ENCODE data around the gene C16orf74. TPM values are rescaled to one million over a fixed set of nuclear protein-coding genes. Genes with fewer than 3 reads are reported as not detected.

C16orf74 gene
- total RNA-seq, 1 donor from 2014 or later, result 1.6 TPM

DNA sequence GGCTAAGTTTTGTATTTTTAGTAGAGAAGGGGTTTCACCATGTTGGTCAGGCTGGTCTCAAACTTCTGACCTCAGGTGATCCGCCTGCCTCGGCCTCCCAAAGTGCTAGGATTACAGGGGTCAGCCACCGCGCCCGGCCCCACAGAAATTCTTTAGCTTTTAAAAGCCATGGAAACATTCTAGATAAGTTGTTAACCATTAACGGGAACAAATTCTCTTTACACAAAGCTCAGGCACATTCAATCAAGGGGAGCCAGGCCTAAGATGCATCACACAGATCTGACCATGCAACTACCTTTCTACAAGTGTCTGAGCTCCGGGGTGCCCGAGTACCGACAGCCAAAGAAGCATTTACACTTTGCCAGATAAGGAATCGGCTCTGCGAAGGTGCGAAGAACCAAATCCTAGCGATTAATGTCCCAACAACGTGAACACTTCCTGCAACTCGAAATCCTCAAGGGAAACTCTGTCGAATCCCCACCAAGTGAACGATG, 47.4 kb upstream of the C16orf74 start:
- H3K27me3 Mint-ChIP-seq (ENCODE audit: low read depth), result no peaks in the 10 kb centered on the region
- peaks cover 24% of the 10 kb centered on the region for H3K36me3 Mint-ChIP-seq (ENCODE audit: low read depth)
- peak overlapping the region; percentile 85 for H3K4me3 Mint-ChIP-seq (ENCODE audit: unreplicated experiment)
- no peak for DNase-seq (ENCODE audit: low spot score)
- no peaks in the 10 kb centered on the region for H3K9me3 Mint-ChIP-seq (ENCODE audit: low read depth)
- TF ChIP-seq, protein P1, sequence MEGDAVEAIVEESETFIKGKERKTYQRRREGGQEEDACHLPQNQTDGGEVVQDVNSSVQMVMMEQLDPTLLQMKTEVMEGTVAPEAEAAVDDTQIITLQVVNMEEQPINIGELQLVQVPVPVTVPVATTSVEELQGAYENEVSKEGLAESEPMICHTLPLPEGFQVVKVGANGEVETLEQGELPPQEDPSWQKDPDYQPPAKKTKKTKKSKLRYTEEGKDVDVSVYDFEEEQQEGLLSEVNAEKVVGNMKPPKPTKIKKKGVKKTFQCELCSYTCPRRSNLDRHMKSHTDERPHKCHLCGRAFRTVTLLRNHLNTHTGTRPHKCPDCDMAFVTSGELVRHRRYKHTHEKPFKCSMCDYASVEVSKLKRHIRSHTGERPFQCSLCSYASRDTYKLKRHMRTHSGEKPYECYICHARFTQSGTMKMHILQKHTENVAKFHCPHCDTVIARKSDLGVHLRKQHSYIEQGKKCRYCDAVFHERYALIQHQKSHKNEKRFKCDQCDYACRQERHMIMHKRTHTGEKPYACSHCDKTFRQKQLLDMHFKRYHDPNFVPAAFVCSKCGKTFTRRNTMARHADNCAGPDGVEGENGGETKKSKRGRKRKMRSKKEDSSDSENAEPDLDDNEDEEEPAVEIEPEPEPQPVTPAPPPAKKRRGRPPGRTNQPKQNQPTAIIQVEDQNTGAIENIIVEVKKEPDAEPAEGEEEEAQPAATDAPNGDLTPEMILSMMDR (IDR thresholded peaks at IDR 0.05), result no peak
- peaks cover 43% of the 10 kb centered on the region for H3K4me1 Mint-ChIP-seq (ENCODE audit: low read depth)
- peak overlapping the region; percentile 57 for H3K27ac Mint-ChIP-seq (ENCODE audit: unreplicated experiment)

DNA sequence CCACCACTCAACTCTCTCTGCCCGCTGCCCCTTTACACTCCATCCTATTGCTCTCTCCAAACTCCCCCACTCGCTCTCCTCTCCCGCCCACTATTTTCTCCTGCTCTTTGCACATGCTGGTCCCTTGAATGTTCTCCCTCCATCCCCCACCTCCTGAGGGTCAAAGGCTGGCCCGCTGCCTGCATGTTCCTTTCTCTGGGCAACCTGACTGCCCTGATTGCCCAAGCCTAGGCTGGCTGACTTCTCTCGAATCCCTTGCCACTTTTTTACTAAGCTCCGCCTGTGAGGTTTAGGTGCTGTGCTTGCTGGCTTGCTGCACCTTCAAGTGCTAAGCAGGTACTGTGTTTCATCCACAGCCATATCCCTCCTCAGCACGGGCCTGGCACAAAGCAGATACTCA, 45.7 kb upstream of the C16orf74 start:
- no peak for DNase-seq (ENCODE audit: low spot score)
- Mint-ChIP-seq H3K4me1 (ENCODE audit: low read depth) (peaks cover 36% of the 10 kb centered on the region), H3K4me3 (ENCODE audit: unreplicated experiment) (no peak overlapping the region), H3K27ac (ENCODE audit: unreplicated experiment) (no peak overlapping the region), H3K27me3 (ENCODE audit: low read depth) (no peaks in the 10 kb centered on the region), H3K36me3 (ENCODE audit: low read depth) (peaks cover 27% of the 10 kb centered on the region), H3K9me3 (ENCODE audit: low read depth) (peaks cover 4% of the 10 kb centered on the region)
- TF ChIP-seq, protein P1 (IDR thresholded peaks at IDR 0.05), result no peak

DNA sequence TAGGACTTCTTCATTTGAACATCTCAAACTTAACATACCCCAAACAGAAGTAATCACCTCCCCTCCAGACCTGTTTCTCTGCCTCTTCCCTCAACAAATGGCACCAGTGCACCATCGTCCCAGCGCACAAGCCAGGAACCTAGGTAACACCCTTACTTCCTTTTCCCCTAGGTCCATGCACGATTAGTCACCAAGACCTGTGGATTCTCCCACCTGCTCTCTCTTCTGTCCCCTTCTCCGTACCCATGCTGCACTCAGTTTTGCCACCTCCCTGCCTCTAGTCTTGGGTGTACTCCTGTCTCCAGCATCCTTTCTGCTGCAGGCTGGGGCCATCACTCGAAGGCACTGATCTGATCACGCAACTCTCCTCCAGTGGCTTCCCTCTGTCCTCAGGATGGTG, 45.3 kb upstream of the C16orf74 start:
- DNase-seq (ENCODE audit: low spot score), result no peak
- TF ChIP-seq, protein P1 (IDR thresholded peaks at IDR 0.05), result no peak
- Mint-ChIP-seq H3K27ac (ENCODE audit: unreplicated experiment) (no peak overlapping the region), H3K36me3 (ENCODE audit: low read depth) (peaks cover 28% of the 10 kb centered on the region), H3K4me1 (ENCODE audit: low read depth) (peaks cover 32% of the 10 kb centered on the region), H3K9me3 (ENCODE audit: low read depth) (peaks cover 7% of the 10 kb centered on the region), H3K4me3 (ENCODE audit: unreplicated experiment) (no peak overlapping the region), H3K27me3 (ENCODE audit: low read depth) (no peaks in the 10 kb centered on the region)

- no peak for DNase-seq (ENCODE audit: low spot score)
- Mint-ChIP-seq H3K4me1 (ENCODE audit: low read depth) (peaks cover 19% of the 10 kb centered on the region), H3K4me3 (ENCODE audit: unreplicated experiment) (no peak overlapping the region), H3K36me3 (ENCODE audit: low read depth) (peaks cover 28% of the 10 kb centered on the region), H3K27me3 (ENCODE audit: low read depth) (no peaks in the 10 kb centered on the region), H3K27ac (ENCODE audit: unreplicated experiment) (no peak overlapping the region), H3K9me3 (ENCODE audit: low read depth) (peaks cover 7% of the 10 kb centered on the region)
- TF ChIP-seq, protein P1 (IDR thresholded peaks at IDR 0.05), result no peak
Measured at GRCh38 chr16:85794696-85795095, 43.8 kb upstream of the C16orf74 start.

DNA sequence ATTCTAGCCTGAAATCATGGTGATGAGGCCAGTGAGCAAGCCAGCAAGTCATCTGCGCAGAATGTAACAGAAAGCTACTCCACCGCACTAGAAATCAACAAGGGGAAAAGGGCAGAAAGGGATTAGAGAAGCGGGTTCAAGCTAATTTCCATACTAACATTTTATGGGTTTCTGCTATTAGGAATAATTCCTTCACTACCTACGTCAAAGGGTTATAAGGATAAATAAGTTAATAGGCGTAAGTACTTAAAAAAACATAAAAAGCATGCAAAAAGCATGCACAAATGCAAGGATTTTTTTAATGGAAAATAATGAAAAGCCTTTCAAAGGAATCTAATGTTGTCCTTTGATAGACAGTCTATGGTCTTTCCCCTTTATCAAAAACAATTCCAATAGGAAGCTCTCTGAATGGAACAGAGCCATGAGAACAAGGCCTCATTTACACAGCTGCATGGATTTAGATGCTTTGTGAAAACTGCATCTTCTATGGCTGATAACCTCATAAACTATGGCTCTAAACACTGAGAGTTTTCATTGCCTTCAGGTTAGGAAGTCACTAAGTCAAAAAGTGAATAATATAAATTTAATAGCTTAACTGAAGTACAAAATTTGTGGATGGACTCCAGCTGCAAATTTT, 42.9 kb upstream of the C16orf74 start:
- Mint-ChIP-seq H3K4me1 (ENCODE audit: low read depth) (peaks cover 19% of the 10 kb centered on the region), H3K9me3 (ENCODE audit: low read depth) (peaks cover 7% of the 10 kb centered on the region), H3K27me3 (ENCODE audit: low read depth) (no peaks in the 10 kb centered on the region), H3K27ac (ENCODE audit: unreplicated experiment) (no peak overlapping the region), H3K36me3 (ENCODE audit: low read depth) (peaks cover 28% of the 10 kb centered on the region), H3K4me3 (ENCODE audit: unreplicated experiment) (no peak overlapping the region)
- DNase-seq (ENCODE audit: low spot score), result no peak
- TF ChIP-seq, protein P1 (IDR thresholded peaks at IDR 0.05), result no peak

Measured in chondrocyte (in vitro differentiated cells).